GM18502 (cell line): ENCODE measurements around the gene DNAJB6.

ENCODE experiments used
- ATAC-seq: cut with Tn5 transposase; IDR thresholded peaks from one replicate; pipeline ENCODE4 v1.9.1; 2021; ENCODE audit warnings: mild to moderate bottlenecking; ENCODE audit not compliant: unreplicated experiment, poor library complexity

DNAJB6 gene

GRCh38 chr7:157392256-157393037 lies 55.6 kb downstream of the DNAJB6 start:
- ATAC-seq = no peak

DNA sequence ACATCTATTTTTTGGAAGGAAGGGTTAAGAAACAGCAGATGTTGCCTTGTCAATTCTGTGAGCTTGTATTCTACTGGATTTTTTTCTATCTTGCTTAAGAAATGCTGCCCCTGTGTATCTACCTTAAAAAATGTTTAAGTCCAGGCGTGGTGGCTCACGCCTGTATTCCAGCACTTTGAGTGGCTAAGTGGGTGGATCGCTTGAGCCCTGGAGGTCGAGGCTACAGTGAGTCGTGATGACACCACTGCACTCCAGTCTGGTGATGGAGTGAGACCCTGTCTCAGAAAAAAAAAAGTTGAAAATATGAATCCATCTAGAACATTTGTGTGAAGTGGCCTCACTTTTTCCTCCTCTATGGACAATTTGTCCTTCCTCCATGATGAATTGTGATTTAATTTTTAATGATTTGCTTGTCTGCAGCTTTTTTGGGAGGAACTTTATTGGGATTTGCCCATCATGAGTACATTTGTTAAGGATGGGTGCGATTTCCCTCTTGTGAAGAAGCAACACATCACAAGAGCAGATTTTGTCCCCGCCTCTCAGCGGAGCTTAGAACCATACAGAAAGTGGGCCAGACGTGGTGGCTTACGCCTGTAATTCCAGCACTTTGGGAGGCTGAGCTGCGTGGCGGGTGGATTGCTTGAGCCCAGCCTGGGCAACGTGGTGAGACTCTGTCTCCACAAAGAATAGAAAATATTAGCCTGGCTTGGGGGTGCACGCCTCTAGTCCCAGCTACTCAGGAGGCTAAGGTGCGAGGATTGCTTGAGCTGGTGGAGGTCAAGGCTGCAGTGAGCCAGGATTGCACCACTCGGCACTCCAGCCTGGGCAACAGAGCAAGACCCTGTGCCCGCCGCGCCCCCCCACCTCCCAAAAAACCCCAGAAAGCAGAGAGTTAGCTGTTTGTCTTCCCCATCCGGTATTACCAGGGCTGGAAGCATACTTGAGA lies 57.7 kb downstream of the DNAJB6 start:
- no peak for ATAC-seq

GRCh38 chr7:157395206-157395605 lies 58.4 kb downstream of the DNAJB6 start:
- no peak for ATAC-seq

DNA sequence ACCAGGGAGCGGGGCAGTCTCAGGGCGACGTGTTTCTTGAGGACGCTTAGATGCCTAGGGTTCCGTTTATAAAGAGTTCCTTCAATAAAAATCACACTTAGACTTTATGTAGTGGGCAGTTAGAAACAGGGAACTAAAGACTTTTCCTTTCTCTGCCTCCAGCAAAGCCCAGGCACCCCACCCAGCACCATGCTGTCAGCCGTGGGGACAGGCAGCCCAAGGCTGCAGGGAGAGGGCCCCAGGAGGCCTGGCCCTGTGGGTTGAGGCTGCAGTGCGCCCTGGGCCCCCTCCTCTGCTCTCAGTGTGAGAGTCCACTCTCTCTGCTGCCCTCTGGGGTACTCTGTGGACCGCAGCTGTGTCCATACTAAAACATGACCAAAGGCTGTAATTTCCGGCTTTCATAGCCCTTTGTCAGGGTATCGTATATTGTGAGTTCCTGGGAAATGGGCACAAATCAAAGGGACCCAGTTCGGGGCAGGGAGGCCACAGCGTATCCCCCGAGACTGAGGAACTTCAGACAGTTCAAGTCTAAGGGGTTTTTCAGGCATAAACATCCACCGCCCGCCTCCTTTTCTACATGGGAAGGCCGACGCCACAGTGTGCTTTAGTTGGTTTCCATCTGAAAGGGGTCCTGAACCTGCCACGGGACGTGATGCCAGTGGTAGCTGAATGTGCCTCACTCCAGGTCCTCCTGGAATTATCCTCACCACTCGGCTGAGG lies 59.7 kb downstream of the DNAJB6 start:
- no peak for ATAC-seq

GRCh38 chr7:157397036-157397720 lies 60.4 kb downstream of the DNAJB6 start:
- no peak for ATAC-seq

- no peak for ATAC-seq
These were observed 61.2 kb downstream of the DNAJB6 start for GRCh38 chr7:157397731-157398691.

GRCh38 chr7:157399086-157399687 lies 62.4 kb downstream of the DNAJB6 start:
- ATAC-seq = no peak

DNA sequence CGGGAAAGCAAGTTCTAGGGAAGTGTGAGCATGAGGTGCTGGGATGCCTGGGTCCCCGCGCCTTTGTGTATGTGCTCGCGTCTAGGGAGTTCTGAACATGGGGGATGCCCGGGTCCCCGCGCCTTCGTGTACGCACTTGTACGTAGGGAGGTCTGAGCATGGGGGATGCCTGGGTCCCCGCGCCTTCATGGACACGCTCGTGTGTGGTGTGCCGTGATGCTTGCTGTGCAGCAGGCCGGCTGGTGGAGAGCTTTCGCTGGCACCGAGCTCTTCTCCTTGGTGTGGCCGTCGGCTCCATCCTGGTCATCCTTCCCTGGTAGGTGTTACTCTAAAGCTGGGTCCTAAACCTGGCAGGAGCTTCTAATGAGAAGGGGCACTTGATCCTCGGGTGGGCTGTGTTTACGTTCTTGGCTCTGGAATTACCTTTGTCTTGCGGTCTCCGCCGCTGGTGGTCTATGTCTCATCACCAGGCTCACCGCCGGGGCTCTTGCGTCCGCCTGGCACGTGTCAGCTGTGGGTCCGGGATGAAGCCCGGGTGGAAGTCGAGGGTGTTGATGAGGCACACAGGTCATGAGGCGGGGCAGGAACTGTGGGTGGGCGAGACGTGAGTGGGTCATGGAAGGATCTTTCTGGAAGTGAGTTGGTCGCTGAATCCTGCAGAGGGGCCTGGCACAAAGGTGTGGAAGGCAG lies 63.5 kb downstream of the DNAJB6 start:
- ATAC-seq = no peak

GRCh38 chr7:157401567-157402387 lies 65.0 kb downstream of the DNAJB6 start:
- ATAC-seq = no peak

- ATAC-seq = no peak
These were observed 65.5 kb downstream of the DNAJB6 start for GRCh38 chr7:157402388-157402703.

DNA sequence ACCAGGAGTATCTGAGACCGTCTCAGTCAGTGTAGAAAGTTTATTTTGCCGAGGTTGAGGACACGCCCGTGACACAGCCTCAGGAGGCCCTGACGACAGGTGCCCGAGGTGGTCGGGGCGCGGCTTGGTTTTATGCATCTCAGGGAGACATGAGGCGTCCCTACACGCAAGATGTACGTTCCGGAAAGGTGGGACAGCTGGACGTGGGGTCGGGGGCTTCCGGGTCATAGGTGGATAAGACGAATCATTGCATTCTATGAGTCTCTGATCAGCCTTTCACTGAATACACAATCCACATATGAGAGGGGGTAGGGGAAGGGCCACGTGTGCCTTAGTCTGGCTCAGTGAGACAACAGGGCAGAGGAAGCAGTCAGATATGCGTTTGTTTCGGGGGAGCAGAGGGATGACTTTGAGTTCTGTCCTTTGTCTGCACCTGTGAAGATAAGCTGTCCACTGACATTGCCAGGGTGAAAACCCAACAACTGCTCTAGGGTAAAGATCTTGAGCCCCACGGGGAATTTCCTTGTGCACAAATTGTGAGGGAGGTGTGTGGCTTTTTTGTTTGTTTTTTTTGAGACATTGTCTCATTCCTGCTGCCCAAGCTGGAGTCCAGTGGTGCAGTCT lies 66.2 kb downstream of the DNAJB6 start:
- ATAC-seq = no peak

DNA sequence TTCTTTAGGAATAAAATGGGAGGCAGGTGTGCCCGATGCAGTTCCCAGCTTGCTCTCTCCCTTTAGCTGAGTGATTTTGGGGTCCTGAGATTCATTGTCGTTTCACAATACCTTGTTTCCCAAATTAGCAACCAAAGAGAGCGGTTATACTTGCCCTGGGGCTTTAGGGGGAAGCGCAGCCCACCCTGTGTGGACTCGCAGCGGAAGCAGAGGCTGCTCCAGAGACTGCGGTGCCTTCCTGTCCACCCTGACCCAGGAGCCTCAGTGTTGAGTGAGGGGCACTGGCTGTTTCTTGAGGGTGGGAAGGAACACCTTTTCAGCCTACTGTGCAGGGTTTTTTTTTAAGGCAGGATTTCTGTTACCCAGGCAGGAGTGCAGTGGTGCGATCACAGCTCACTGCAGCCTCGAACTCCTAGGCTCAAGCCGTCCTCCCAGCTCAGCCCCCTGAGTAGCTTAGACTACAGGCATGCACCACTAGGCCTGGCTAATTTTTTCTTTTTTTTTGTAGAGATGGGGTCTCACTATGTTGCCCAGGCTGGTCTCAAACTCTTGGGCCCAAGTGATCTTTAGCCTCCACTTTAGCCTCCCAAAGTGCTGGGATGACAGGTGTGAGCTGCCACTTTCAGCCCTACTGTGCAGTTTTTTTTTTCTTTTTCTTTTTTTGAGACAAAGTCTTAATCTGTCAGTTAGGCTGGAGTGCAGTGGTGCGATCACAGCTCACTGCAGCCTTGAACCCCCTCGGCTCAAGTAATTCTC lies 67.0 kb downstream of the DNAJB6 start:
- no peak for ATAC-seq

DNA sequence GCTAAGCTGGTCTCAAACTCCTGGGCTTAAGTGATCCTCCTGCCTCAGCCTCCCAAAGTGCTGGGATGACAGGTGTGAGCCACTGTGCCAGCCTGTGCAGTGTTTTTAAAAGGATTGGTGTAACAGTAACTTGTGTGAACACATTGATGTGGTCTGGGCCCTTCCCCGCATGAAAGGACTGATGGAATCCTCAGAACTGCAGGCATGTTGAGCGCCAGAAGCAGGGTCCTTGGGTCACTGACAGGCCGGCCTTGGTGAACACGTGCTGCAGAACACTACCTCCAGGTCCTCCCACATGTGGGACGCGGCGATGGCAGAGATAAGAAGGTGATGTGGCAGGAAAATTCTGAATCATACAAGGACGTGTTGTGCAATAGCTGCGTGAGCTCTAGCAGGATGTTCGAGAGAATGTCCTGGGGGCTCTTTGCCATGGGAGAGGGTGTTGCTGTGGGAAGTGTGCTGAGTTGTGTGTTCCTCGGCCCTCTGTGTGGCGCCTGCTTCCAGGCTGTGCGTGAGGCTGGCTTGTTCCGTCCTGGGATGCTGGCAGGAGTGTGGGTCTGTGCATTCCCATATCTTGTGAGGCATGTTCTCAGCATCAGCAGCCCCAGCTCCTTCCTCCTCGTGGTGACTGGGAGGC lies 68.2 kb downstream of the DNAJB6 start:
- no peak for ATAC-seq

DNA sequence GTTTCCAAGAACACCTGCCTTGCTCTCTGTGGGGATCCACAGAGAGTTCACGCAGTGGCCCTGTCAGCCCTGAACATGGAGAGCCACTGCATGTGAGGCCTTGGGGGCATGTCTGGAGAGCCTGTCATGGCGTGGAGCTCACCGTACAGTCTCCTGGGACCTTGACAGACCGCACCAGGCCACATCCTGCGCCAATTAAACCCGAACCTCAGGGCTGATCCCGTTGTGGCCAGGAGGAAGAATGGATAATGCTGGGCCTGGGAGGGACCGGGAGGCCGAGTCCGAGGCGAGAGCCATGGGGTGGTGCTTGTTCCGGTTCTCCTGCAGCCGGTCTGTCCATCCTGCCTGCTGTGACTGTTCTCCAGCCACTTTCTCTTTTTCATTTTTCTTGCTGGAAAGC lies 68.7 kb downstream of the DNAJB6 start:
- ATAC-seq = no peak

DNA sequence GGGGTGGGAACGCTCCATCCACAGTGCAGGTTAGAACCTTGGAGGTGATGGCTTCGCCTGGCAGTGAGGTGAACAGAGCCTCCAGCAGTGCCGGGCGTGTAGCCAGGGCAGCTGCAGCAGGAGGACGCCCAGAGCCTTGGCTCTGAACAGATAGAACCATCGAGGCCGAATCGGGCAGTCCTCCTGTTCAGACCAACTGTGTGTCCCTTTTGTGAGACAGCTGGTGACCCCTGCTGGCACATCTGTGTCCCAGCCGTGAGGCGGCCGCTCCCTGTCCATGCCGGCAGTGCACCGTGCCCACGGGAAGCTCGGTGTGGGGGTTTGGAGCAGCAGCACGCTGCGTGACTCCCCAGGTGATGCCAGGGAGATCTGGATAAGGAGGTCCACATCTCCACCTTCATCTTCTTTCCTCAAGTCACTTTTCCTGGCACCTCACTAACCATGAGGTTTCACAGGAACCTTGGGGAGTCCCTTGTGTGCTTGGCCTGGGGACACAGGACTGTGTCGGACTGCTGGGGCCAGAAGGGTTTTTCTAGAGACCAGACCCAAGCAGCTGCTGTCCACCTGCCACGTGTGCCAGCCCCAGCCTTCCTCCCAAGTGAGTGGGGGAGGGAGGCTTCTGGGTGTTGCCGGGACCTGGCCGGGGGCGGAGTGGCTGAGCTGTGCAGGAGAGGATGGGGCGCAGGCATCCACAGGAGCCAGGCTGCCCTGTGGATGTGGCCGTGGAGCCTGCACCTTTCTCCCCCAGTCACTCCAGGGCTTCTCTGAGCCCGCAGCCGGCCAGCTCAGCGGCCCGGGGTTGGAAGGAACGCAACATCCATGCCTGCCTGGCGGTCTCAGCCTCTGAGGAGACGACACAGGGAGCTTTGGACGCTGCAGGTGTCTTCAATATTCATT lies 69.4 kb downstream of the DNAJB6 start:
- no peak for ATAC-seq
